ENCODE data around the gene HSDL2.
A peak's percentile ranks its signal among the peaks of the same experiment; 100 is the strongest.
"Not testable (repeated sequence)": the region's sequence is repeated elsewhere in the genome, so short reads cannot be mapped to it uniquely, and the experiment has no call there.

The HSDL2 gene

DNA sequence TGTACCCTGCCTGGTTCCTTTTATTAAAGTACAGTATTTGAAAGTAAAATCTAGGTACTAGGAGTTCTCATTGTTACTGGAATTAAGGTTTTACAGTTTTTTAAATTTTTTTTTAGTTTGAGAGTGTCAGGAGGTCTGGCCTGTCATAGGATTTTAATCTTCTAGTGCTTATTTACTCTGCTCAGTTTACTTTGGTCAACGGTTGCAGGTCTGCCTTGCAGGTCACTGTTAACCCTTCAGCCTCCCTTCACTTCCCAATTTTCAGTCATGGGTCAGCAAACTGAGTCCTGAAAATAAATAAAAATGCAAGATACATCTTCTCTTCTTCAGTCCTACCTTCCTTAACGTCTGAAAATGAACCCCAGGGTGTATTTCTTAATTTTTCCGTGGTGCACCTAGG is 27.7 kb upstream of the HSDL2 start:
- DNase-seq = no peak
- H3K4me3 Mint-ChIP-seq = no peak overlapping the region
- H3K4me1 Mint-ChIP-seq = peaks cover 43% of the 10 kb centered on the region
- peaks cover 5% of the 10 kb centered on the region for H3K36me3 Mint-ChIP-seq (ENCODE audit: low read depth)
- H3K9me3 Mint-ChIP-seq = peaks cover 7% of the 10 kb centered on the region
- H3K27ac Mint-ChIP-seq = no peak overlapping the region
- H3K27me3 Mint-ChIP-seq = peaks cover 8% of the 10 kb centered on the region
- no peak for ATAC-seq

DNA sequence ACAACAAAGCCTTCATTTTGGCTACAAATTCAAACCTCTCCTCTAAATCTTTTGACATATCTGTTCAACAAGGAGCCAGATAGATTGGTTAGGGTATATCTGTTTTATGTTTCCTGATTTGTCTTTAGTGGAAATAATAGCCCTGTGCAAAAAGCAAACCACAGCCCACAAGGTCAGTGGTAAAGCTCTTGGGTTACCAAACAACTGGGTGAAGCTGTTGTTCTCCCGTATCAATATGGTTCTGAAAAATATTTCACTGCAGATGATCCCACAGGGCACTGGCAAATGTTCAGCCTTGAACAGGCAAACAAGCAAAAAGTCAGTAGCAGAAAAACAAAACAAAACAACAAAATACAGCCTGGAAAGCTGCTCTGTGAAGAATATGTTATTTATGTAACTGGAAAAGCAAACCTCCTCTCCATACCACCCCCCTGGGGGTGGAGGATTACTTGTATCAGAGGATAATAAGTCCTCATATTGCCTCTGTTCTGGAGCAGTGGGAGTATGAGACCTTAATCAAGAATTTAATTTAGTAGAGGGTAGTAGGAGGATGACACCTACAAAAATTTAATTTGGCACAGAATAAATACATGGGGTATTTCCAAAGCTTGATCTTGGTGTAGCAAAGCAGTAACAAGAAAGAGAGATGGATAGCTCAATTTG is 25.7 kb upstream of the HSDL2 start:
- Mint-ChIP-seq H3K36me3 (ENCODE audit: low read depth) (no peaks in the 10 kb centered on the region), H3K9me3 (no peaks in the 10 kb centered on the region), H3K4me3 (no peak overlapping the region), H3K4me1 (peaks cover 28% of the 10 kb centered on the region), H3K27me3 (peaks cover 2% of the 10 kb centered on the region), H3K27ac (no peak overlapping the region)
- no peak for ATAC-seq
- DNase-seq = no peak

DNA sequence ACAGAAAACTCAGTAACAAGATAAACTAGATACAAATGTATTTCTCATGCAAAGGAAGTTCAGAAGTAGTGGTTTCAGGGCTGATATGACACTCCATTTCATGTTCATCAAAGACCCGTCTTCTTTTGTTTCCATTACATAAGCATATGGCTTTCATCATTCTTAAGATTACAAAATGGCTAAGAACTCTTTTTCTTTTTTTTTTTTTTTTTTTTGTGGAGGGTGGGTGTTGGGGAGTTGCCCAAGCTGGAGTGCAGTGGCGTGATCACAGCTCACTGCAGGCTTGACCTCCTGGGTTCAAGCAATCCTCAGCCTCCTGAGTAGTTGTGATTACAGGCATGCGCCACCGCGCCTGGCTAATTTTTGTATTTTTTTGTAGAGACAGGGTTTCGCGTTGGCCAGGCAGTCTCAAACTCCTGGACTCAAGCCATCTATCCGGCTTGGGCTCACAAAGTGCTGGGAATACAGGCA is 24.4 kb upstream of the HSDL2 start:
- Mint-ChIP-seq H3K4me1 (peaks cover 35% of the 10 kb centered on the region), H3K36me3 (ENCODE audit: low read depth) (no peaks in the 10 kb centered on the region), H3K4me3 (no peak overlapping the region), H3K27ac (peak overlapping the region; percentile 11), H3K27me3 (peaks cover 2% of the 10 kb centered on the region), H3K9me3 (no peaks in the 10 kb centered on the region)
- DNase-seq (no peak), ATAC-seq (no peak)

DNA sequence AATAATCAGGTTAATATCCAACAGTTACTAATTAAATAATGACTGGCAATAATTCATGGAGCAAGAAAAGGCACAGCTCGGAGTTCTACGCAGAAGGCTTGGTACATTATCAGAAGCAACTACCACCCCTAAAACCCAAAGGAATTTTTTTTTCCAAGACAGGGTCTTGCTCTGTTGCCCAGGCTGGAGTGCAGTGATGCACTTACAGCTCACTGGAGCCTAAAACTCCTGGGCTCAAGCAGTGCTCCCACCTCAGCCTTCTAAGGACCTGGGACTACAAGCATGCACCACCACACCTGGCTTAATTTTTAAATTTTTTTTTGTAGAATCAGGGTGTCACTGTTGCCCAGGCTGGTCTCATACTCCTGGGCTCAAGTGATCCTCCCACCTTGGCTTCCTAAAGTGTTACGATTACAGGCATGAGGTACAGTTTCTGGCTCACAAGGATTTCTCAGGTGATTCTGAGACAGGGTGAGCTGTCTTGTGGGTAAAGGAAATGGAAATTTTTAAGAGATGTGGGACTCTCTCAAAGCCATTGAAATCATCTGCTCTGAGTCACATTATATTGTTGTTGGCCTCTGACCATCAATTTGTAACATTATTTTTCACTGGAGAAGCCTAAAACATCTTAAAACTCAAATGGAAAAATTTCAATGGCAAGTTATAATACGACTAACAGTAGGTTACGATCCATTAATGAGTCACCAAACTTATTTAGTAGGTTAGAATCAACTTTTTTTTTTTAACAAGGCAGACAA is 19.7 kb upstream of the HSDL2 start:
- peaks cover 3% of the 10 kb centered on the region for H3K27me3 Mint-ChIP-seq
- no peaks in the 10 kb centered on the region for H3K36me3 Mint-ChIP-seq (ENCODE audit: low read depth)
- peaks cover 32% of the 10 kb centered on the region for H3K4me1 Mint-ChIP-seq
- ATAC-seq (peak; percentile 98), DNase-seq (no peak)
- peak overlapping the region; percentile 17 for H3K4me3 Mint-ChIP-seq
- peak overlapping the region; percentile 69 for H3K27ac Mint-ChIP-seq
- peaks cover 4% of the 10 kb centered on the region for H3K9me3 Mint-ChIP-seq

DNA sequence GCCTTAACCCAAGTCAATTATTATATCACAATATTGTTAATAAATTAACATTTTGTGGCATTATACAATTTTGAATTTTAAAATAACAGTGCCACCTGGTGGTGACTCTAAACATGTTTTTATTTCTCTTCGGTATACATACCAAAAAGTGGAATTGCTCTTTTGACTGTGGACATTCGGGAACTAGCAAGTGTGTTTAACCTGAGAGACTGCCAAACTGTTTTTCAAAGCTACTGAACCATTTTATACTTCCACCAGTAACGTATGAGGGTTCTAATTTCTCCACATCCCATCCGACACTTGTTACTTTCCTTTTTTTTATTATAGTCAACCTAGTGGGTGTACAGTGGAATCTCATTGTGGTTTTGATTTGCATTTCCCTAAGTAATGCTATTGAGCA is 18.3 kb upstream of the HSDL2 start:
- Mint-ChIP-seq H3K27me3 (peaks cover 5% of the 10 kb centered on the region), H3K4me1 (peaks cover 19% of the 10 kb centered on the region), H3K27ac (no peak overlapping the region), H3K4me3 (no peak overlapping the region), H3K9me3 (peaks cover 8% of the 10 kb centered on the region), H3K36me3 (ENCODE audit: low read depth) (peaks cover 2% of the 10 kb centered on the region)
- no peak for DNase-seq
- no peak for ATAC-seq

DNA sequence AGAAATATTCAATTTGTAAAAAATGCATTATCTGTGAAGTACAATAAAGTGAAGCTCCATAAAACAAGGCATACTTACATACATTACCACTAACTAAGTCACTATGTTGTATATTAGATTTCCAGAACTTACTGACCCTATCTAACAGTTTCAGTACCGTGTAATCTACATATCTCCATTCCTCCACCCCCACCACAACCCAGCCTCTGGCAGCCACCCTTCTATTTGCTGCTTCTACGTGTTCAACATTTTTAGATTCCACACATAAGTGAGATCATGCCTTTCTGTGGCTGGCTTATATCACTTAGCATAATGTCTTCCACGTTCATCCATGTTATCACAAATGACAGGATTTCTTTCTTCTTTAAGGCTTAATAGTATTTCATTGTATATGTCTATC is 15.1 kb upstream of the HSDL2 start:
- Mint-ChIP-seq H3K27me3 (peaks cover 5% of the 10 kb centered on the region), H3K27ac (no peak overlapping the region), H3K4me3 (no peak overlapping the region), H3K4me1 (peaks cover 18% of the 10 kb centered on the region), H3K9me3 (peaks cover 21% of the 10 kb centered on the region), H3K36me3 (ENCODE audit: low read depth) (peaks cover 2% of the 10 kb centered on the region)
- DNase-seq (no peak), ATAC-seq (no peak)

DNA sequence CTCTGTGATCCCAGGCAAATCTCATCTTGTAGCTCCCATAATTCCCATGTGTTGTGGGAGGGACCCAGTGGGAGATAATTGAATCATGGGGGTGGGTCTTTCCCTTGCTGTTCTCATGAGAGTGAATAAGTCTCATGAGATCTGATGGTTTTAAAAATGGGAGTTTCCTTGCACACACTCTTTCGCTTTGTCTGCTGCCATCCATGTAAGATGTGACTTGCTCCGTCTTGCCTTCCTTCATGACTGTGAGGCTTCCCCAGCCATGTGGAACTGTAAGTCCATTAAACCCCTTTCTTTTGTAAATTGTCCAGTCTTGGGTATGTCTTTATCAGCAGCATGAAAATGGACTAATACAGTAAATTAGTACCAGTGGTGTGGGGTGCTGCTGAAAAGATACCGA is 14.7 kb upstream of the HSDL2 start:
- H3K27me3 Mint-ChIP-seq; H3K4me3 Mint-ChIP-seq; H3K27ac Mint-ChIP-seq; H3K36me3 Mint-ChIP-seq (ENCODE audit: low read depth); ATAC-seq; DNase-seq: not testable (repeated sequence)
- Mint-ChIP-seq H3K9me3 (peaks cover 24% of the 10 kb centered on the region), H3K4me1 (peaks cover 13% of the 10 kb centered on the region)

DNA sequence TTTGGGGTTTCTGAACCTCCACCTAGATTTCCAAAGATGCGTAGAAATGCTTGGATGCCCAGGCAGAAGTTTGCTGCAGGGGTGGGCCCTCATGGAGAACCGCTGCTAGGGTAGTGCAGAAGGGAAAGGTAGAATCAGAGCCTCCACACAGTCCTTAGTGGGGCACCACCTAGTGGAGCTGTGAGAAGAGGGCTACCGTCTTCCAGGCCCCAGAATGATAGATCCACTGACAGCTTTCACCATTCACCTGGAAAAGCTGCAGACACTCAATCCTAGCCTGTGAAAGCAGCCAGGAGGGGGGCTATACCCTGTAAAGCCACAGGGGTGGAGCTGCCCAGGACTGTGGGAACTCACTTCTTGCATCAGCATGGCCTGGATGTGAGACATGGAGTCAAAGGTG is 13.3 kb upstream of the HSDL2 start:
- H3K4me3 Mint-ChIP-seq = no peak overlapping the region

DNA sequence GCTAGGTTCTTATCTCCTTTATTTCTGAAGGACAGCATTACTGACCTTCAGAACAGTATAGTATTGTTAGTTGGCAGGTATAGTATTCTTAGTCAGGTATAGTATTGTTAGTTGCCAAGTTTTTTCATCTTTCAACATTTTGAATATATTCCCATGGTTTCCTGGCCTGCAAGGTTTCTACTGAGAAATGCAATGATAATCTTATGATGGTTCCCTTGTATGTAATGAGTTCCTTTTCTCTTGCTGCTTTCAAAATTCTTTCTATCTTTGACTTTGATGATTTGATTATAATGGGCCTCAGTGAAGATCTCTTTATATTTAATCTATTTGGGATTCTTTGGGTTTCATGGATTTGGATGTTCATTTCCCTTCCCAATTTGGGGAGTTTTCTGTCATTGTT is 12.4 kb upstream of the HSDL2 start:
- Mint-ChIP-seq H3K36me3 (ENCODE audit: low read depth) (peaks cover 6% of the 10 kb centered on the region), H3K27ac (no peak overlapping the region), H3K27me3 (peaks cover 5% of the 10 kb centered on the region), H3K4me1 (no peaks in the 10 kb centered on the region), H3K4me3 (no peak overlapping the region), H3K9me3 (peaks cover 31% of the 10 kb centered on the region)
- no peak for ATAC-seq
- DNase-seq = no peak

More for the DNA sequence above, 13.3 kb upstream of the HSDL2 start:
- ATAC-seq (no peak), DNase-seq (no peak)
- Mint-ChIP-seq H3K27ac (no peak overlapping the region), H3K9me3 (peaks cover 30% of the 10 kb centered on the region), H3K27me3 (peaks cover 5% of the 10 kb centered on the region), H3K4me1 (peaks cover 2% of the 10 kb centered on the region), H3K36me3 (ENCODE audit: low read depth) (peaks cover 4% of the 10 kb centered on the region)

DNA sequence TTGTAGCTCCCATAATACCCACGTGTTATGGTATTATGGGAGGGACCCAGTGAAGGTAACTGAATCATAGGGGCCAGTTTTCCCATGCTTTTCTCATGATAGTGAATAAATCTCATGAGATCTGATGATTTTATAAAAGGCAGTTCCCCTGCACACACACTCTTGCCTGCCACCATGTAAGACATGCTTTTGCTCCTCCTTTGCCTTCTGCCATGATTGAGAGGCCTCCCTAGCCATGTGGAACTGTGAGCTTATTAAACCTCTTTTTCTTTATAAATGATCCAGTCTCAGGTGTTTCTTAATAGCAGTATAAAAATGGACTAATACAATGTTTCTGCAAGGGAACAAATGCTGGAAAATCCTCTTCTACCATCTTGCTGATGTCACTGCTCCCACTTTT is 10.1 kb upstream of the HSDL2 start:
- H3K27ac Mint-ChIP-seq = no peak overlapping the region
- no peak for DNase-seq
- no peaks in the 10 kb centered on the region for H3K4me1 Mint-ChIP-seq
- H3K9me3 Mint-ChIP-seq = peaks cover 33% of the 10 kb centered on the region
- ATAC-seq = no peak
- H3K36me3 Mint-ChIP-seq (ENCODE audit: low read depth) = peaks cover 8% of the 10 kb centered on the region
- peaks cover 3% of the 10 kb centered on the region for H3K27me3 Mint-ChIP-seq
- H3K4me3 Mint-ChIP-seq = no peak overlapping the region

DNA sequence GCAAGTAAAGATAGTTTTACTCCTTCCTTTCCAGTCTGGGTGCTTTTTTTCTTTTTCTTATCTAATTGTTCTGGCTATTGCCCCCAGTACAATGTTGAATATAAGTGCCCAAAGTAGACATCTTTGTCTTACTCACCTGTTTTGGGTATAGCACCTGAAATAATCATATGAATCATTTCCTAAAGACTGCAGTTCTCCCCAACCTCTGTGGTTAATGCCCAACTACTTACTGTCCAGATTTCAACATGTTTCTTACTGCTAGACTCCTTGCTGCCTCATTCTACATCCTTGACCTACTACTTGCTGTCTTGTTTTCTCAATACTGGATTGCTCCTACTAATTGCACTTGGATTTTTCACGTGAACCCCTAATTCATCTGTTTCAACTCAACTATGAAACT is 8.8 kb upstream of the HSDL2 start:
- Mint-ChIP-seq H3K27ac (no peak overlapping the region), H3K4me1 (no peaks in the 10 kb centered on the region), H3K27me3 (no peaks in the 10 kb centered on the region), H3K36me3 (ENCODE audit: low read depth) (peaks cover 5% of the 10 kb centered on the region), H3K4me3 (no peak overlapping the region), H3K9me3 (peaks cover 25% of the 10 kb centered on the region)
- DNase-seq = no peak
- no peak for ATAC-seq

DNA sequence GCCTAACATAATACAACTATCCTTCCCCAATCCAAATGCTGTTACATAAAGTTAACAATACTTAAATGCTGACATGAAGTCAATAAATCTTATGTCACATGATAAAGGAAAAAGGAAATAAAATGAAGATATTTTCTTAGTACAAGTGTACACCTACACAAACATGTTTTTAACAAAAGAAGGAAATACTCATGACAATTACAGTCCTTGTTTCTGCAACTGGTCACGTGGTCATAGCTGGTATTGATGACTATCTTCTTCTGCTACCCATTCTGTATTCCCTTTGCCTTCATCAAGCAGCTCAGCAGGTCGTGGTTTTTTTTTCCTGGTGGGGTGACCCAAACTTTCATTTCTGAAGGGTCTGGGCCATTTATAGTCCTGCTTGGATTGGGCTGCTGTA is 6.2 kb upstream of the HSDL2 start:
- not testable (repeated sequence) for H3K27me3 Mint-ChIP-seq; DNase-seq; H3K4me3 Mint-ChIP-seq; H3K36me3 Mint-ChIP-seq (ENCODE audit: low read depth); ATAC-seq; H3K27ac Mint-ChIP-seq
- H3K9me3 Mint-ChIP-seq = peaks cover 17% of the 10 kb centered on the region
- peaks cover 17% of the 10 kb centered on the region for H3K4me1 Mint-ChIP-seq

DNA sequence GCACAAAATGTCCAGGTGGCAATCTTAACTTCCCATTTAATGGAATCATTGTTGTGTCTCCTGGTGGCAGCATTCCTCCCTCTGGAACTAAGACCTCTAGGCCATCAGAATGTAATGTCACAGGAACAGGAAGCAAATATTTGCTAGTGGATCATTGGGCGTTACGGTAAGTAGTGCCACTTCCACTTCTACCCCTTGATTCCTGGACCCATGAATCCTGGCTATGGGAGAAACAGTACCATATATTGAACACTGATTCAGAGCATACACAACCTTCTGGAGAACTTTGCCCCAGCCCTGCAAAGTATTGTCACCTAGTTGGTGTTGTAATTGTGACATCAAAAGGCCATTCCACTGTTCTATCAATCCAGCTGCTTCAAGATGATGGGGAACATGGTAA is 5.7 kb upstream of the HSDL2 start:
- DNase-seq; ATAC-seq; H3K27me3 Mint-ChIP-seq; H3K4me3 Mint-ChIP-seq; H3K36me3 Mint-ChIP-seq (ENCODE audit: low read depth); H3K27ac Mint-ChIP-seq: not testable (repeated sequence)
- Mint-ChIP-seq H3K9me3 (peaks cover 17% of the 10 kb centered on the region), H3K4me1 (peaks cover 22% of the 10 kb centered on the region)

DNA sequence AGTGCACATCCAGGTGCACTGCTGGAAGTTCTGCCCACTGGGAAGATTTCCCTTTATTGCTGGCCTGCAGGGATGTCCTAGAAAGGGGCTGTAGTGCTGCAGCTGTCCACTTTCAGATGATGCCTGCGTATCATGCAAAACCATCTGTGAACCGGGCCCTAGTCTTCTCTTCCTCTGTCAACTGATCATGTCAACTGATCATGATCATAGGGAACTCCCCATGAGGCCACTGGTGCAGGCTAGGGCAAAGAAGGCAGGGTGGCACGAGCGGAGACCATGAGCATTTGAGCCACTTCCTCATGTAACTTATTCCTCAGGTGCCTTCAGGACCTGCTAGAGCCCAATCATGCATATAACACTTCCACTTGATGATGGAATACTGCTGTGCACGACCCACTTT is 4.5 kb upstream of the HSDL2 start:
- ATAC-seq (no peak), DNase-seq (no peak)
- Mint-ChIP-seq H3K27me3 (no peaks in the 10 kb centered on the region), H3K9me3 (peaks cover 8% of the 10 kb centered on the region), H3K4me3 (no peak overlapping the region), H3K36me3 (ENCODE audit: low read depth) (peaks cover 4% of the 10 kb centered on the region), H3K4me1 (peaks cover 28% of the 10 kb centered on the region), H3K27ac (peak overlapping the region; percentile 21)

DNA sequence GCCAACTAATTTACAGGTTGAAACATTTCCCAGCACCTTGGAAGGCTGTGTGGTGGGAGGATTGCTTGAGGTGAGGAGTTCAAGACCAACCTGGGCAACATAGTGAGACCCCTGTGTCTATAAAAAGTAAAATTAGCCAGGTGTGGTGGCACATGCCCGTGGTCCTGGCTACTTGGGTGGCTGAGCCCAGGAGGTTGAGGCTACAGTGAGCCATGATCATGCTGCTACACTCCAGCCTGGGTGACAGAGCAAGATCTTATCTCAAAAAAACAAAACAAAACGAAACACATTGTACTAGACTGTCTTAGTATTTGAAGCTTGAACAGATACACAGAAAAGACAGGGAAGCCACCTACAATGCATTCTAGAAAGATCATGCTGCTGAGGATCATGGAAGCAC is 2.8 kb upstream of the HSDL2 start:
- H3K4me1 Mint-ChIP-seq = peaks cover 38% of the 10 kb centered on the region
- no peaks in the 10 kb centered on the region for H3K27me3 Mint-ChIP-seq
- peaks cover 3% of the 10 kb centered on the region for H3K9me3 Mint-ChIP-seq
- H3K36me3 Mint-ChIP-seq (ENCODE audit: low read depth) = peaks cover 4% of the 10 kb centered on the region
- no peak for DNase-seq
- ATAC-seq = no peak
- H3K4me3 Mint-ChIP-seq = no peak overlapping the region
- no peak overlapping the region for H3K27ac Mint-ChIP-seq

Data from activated naive CD8-positive, alpha-beta T cell treated with anti-CD3 and anti-CD28 coated beads, Interleukin-2, amount 50 U/mL, for 24 hours (primary cell).